Natural killer cell (primary cell): ENCODE results near the gene PPP1R26. TPM values are rescaled to one million over a fixed set of nuclear protein-coding genes. Genes with fewer than 3 reads are reported as not detected.
"Not testable (repeated sequence)": the region's sequence is repeated elsewhere in the genome, so short reads cannot be mapped to it uniquely, and the experiment has no call there.

Experiments
- ATAC-seq, 3 donors: fragments of 150-1000 bp in 2 of 3; fragments of 200-7000 bp in 1 of 3; cut with Tn5 transposase; 1 replicate in 1 of 3; 2 replicates in 2 of 3; pipeline ENCODE4 v1.10.0; 2021; ENCODE audit warnings: mild to moderate bottlenecking in 2 of 3, moderate library complexity in 2 of 3
- DNase-seq, 2 donors: peaks; one replicate each; pipeline versions ENCODE4 v3.0.0 to v3.0.0-alpha.2; 2013 to 2021; ENCODE audit warnings: mixed read lengths in 1 of 2
- H3K27ac ChIP-seq: one replicate; pipeline ENCODE4 v1.5.1; 2013; ENCODE audit warnings: mild to moderate bottlenecking, low read length
- H3K27me3 ChIP-seq: one replicate; pipeline ENCODE4 v1.6.1; 2013; ENCODE audit warnings: low read length; ENCODE audit not compliant: control insufficient read depth, insufficient read depth
- H3K36me3 ChIP-seq: one replicate; pipeline ENCODE4 v1.6.1; 2013; ENCODE audit warnings: low read length; ENCODE audit not compliant: control insufficient read depth, insufficient read depth
- H3K4me1 ChIP-seq: one replicate; pipeline ENCODE4 v1.6.1; 2013; ENCODE audit warnings: low read length; ENCODE audit not compliant: control insufficient read depth, insufficient read depth
- H3K4me3 ChIP-seq: one replicate; pipeline ENCODE4 v1.5.1; 2013; ENCODE audit warnings: low read length
- H3K9me3 ChIP-seq: one replicate; pipeline ENCODE4 v1.6.1; 2013; ENCODE audit warnings: low read length; ENCODE audit not compliant: control insufficient read depth, insufficient read depth
- H3K27ac Mint-ChIP-seq, 2 donors: one replicate each; pipeline ENCODE4 v1.8.0; 2022; ENCODE audit warnings: mild to moderate bottlenecking in 2 of 2, mixed read lengths in 2 of 2, moderate library complexity in 1 of 2
- H3K27me3 Mint-ChIP-seq, 2 donors: one replicate each; pipeline ENCODE4 v1.8.0; 2022; ENCODE audit warnings: low read depth in 2 of 2, mixed read lengths in 2 of 2
- H3K36me3 Mint-ChIP-seq: one replicate; pipeline ENCODE4 v1.8.0; 2022; ENCODE audit warnings: mixed read lengths
- H3K4me1 Mint-ChIP-seq, 2 donors: one replicate each; pipeline ENCODE4 v1.8.0; 2022; ENCODE audit warnings: mixed read lengths in 2 of 2
- H3K4me3 Mint-ChIP-seq: one replicate; pipeline ENCODE4 v1.8.0; 2022; ENCODE audit warnings: mild to moderate bottlenecking, moderate library complexity, mixed read lengths
- H3K9me3 Mint-ChIP-seq, 2 donors: one replicate each; pipeline ENCODE4 v1.8.0; 2022; ENCODE audit warnings: mixed read lengths in 2 of 2
- CTCF ChIP-seq: fragments of 200-600 bp; IDR thresholded peaks from one replicate; pipeline ENCODE4 v1.8.0; 2022; ENCODE audit warnings: antibody characterized with exemption
- WGBS: methylation state at CpG from one replicate; pipeline ENCODE4 v1.1.7; 2013; ENCODE audit warnings: missing lambda C conversion rate; ENCODE audit not compliant: insufficient coverage; 5-methylcytosine and 5-hydroxymethylcytosine counted together
- intact Hi-C: fragments of 100-400 bp; cut with micrococcal nuclease; formaldehyde crosslinking; loops from one replicate; pipeline ENCODE4 v1.14.2; 2022
- total RNA-seq, 4 donors: library from RNA; stranded (reverse); fragments of 120-200 nt in 1 of 4; gene quantifications; one replicate each; pipeline versions ENCODE4 v1.2.3 to v1.2.4, GENCODE V29; 2013 to 2022

The PPP1R26 gene
- total RNA-seq, 3 donors from 2014 or later (not counting 1 experiment from before 2014, with no cell fraction given), result 3.2 to 5.3 (median 3.6) TPM

GRCh38 chr9:135534826-135535225 is 55.2 kb downstream of the PPP1R26 start:
- H3K4me3 ChIP-seq, H3K4me3 Mint-ChIP-seq, H3K4me1 Mint-ChIP-seq, H3K27ac ChIP-seq, intact Hi-C loops, DNase-seq, H3K27me3 ChIP-seq, H3K9me3 ChIP-seq, ATAC-seq, H3K36me3 ChIP-seq, H3K9me3 Mint-ChIP-seq, H3K36me3 Mint-ChIP-seq, H3K27ac Mint-ChIP-seq, H3K4me1 ChIP-seq: not testable (repeated sequence)
- H3K27me3 Mint-ChIP-seq, result peaks cover 21 to 32% of the 10 kb centered on the region in 2 donors
- WGBS, result 90% methylated on average over 4 of the region's 4 CpGs

GRCh38 chr9:135535631-135536030 is 56.0 kb downstream of the PPP1R26 start:
- H3K36me3 ChIP-seq, H3K27ac ChIP-seq, H3K4me3 ChIP-seq, H3K4me3 Mint-ChIP-seq, H3K9me3 ChIP-seq, H3K9me3 Mint-ChIP-seq, DNase-seq, H3K27ac Mint-ChIP-seq, H3K4me1 ChIP-seq, H3K4me1 Mint-ChIP-seq, intact Hi-C loops, H3K27me3 ChIP-seq, ATAC-seq, H3K36me3 Mint-ChIP-seq: not testable (repeated sequence)
- peaks cover 21 to 39% of the 10 kb centered on the region in 2 donors for H3K27me3 Mint-ChIP-seq
- 84% methylated on average over 13 of the region's 13 CpGs for WGBS

- Mint-ChIP-seq H3K4me1 (no peaks in the 10 kb centered on the region), H3K27ac (no peak overlapping the region), H3K4me3 (no peak overlapping the region), H3K36me3 (no peaks in the 10 kb centered on the region), H3K9me3 (no peaks in the 10 kb centered on the region), H3K27me3 (peaks cover 21 to 37% of the 10 kb centered on the region in 2 donors)
- TF ChIP-seq CTCF, result no peak
- no peak overlapping the region for H3K27ac ChIP-seq
- WGBS, result 67% methylated on average over 8 of the region's 8 CpGs
- intact Hi-C loops, result no loop called here
- no peak for ATAC-seq
- no peaks in the 10 kb centered on the region for H3K36me3 ChIP-seq
- DNase-seq, result no peak
- peaks cover 2% of the 10 kb centered on the region for H3K27me3 ChIP-seq
- H3K4me1 ChIP-seq, result no peaks in the 10 kb centered on the region
- H3K4me3 ChIP-seq, result no peak overlapping the region
- H3K9me3 ChIP-seq, result no peaks in the 10 kb centered on the region
Measured at GRCh38 chr9:135536216-135536615, 56.6 kb downstream of the PPP1R26 start.

Other genes with a start within 250 kb of the PPP1R26 start
- gene MRPS2, start 20.9 kb downstream of the PPP1R26 start, total RNA-seq, result 10 to 100 TPM; 15.6 to 26.7 (median 24.7) TPM
- not detected for gene LCN1, start 41.7 kb downstream of the PPP1R26 start, total RNA-seq
- gene OBP2A, start 66.3 kb downstream of the PPP1R26 start, total RNA-seq, result not detected
- gene PAEP, start 82.0 kb downstream of the PPP1R26 start, total RNA-seq, result not detected
- not detected for gene GLT6D1, start 159.8 kb downstream of the PPP1R26 start, total RNA-seq
- gene LCN9, start 183.5 kb downstream of the PPP1R26 start, total RNA-seq, result not detected
- not detected for gene SOHLH1, start 219.7 kb downstream of the PPP1R26 start, total RNA-seq
- 1 to 10 TPM in 1 of 3 donors, under 1 TPM in 2; 0.52 to 1.2 (median 0.88) TPM for gene KCNT1, start 222.4 kb downstream of the PPP1R26 start, total RNA-seq